ENCODE measurements around the gene LOXL1. TPM values are rescaled to one million over a fixed set of nuclear protein-coding genes. Genes with fewer than 3 reads are reported as not detected.

LOXL1 gene
- total RNA-seq, 4 donors from 2014 or later, result 6.2 to 12.9 (median 8.6) TPM

GRCh38 chr15:73952913-73953750 is 26.9 kb downstream of the LOXL1 start:
- no peak for TF ChIP-seq CTCF (IDR thresholded peaks at IDR 0.05)
- DNase-seq (ENCODE audit: low spot score) (no peak), ATAC-seq (ENCODE audit: low FRiP score) (no peak)

- DNase-seq (ENCODE audit: low spot score), result no peak
- no peak for TF ChIP-seq CTCF (IDR thresholded peaks at IDR 0.05)
- ATAC-seq (ENCODE audit: low FRiP score), result no peak
Observed at GRCh38 chr15:73954188-73955145, 28.2 kb downstream of the LOXL1 start.

- ATAC-seq (ENCODE audit: low FRiP score), result no peak
- TF ChIP-seq CTCF (IDR thresholded peaks at IDR 0.05), result no peak
- no peak for DNase-seq (ENCODE audit: low spot score)
Observed at GRCh38 chr15:73955326-73955725, 29.1 kb downstream of the LOXL1 start.

- TF ChIP-seq CTCF (IDR thresholded peaks at IDR 0.05), result no peak
- ATAC-seq (ENCODE audit: low FRiP score) (no peak), DNase-seq (ENCODE audit: low spot score) (no peak)
Observed at GRCh38 chr15:73955861-73956742, 29.8 kb downstream of the LOXL1 start.

GRCh38 chr15:73956743-73957135 is 30.5 kb downstream of the LOXL1 start:
- peak; percentile 27 for DNase-seq (ENCODE audit: low spot score)

More at GRCh38 chr15:73956743-73957135, 30.5 kb downstream of the LOXL1 start:
- ATAC-seq (ENCODE audit: low FRiP score), result peak; percentile 93
- no peak for TF ChIP-seq CTCF (IDR thresholded peaks at IDR 0.05)

All from omental fat pad (tissue), 4 donors.